Esophagus squamous epithelium (tissue), 5 donors: ENCODE measurements around the gene NTNG2. TPM values are rescaled to one million over a fixed set of nuclear protein-coding genes. Genes with fewer than 3 reads are reported as not detected.

ENCODE experiments used
- DNase-seq: peaks from one replicate; lab custom pipeline; 2025; lab: John Stamatoyannopoulos, UW
- H3K27ac ChIP-seq, 4 donors: fragments of 200-600 bp; sonication (generic); one replicate each; pipeline ENCODE4 v1.5.1; 2016 to 2019; ENCODE audit warnings: mild to moderate bottlenecking in 1 of 4
- H3K27me3 ChIP-seq, 4 donors: fragments of 200-600 bp; sonication (generic); 1 replicate in 3 of 4; 2 replicates in 1 of 4; pipeline versions ENCODE4 v1.5.1 to v1.6.0; 2017 to 2021; ENCODE audit warnings: antibody characterized with exemption in 1 of 4
- H3K36me3 ChIP-seq, 3 donors: fragments of 200-600 bp; sonication (generic); one replicate each; pipeline ENCODE4 v1.5.1; 2016 to 2019
- H3K4me1 ChIP-seq, 3 donors: fragments of 200-600 bp; sonication (generic); one replicate each; pipeline ENCODE4 v1.5.1; 2017 to 2019
- H3K4me3 ChIP-seq, 4 donors: fragments of 200-600 bp; sonication (generic); 1 replicate in 3 of 4; 2 replicates in 1 of 4; pipeline ENCODE4 v1.5.1; 2016 to 2019; ENCODE audit warnings: mild to moderate bottlenecking in 2 of 4, moderate library complexity in 1 of 4
- H3K9me3 ChIP-seq, 3 donors: fragments of 200-600 bp; sonication (generic); one replicate each; pipeline ENCODE4 v1.5.1; 2016 to 2019
- CTCF ChIP-seq, 6 experiments: fragments of 450-650 bp in 4 of 6; fragments of 200-600 bp in 2 of 6; sonication (generic) in 2 of 6; IDR thresholded peaks; one replicate each; pipeline ENCODE4 v1.5.1; 2016 to 2019; ENCODE audit warnings: antibody characterized with exemption in 6 of 6, mild to moderate bottlenecking in 4 of 6, moderate library complexity in 4 of 6
- POLR2A ChIP-seq, 4 donors: fragments of 450-650 bp; IDR thresholded peaks; one replicate each; pipeline ENCODE4 v1.6.1; 2017; ENCODE audit warnings: antibody characterized with exemption in 4 of 4, mild to moderate bottlenecking in 4 of 4, moderate library complexity in 3 of 4
- WGBS, 2 donors: methylation state at CpG; one replicate each; pipeline ENCODE4 v1.1.5; 2018; 5-methylcytosine and 5-hydroxymethylcytosine counted together
- intact Hi-C: fragments of 100-400 bp; cut with DNase I; formaldehyde crosslinking; loops from one replicate; pipeline ENCODE4 v1.15.0; 2022
- total RNA-seq, 4 donors: library from RNA; depleted of rRNA; stranded (reverse); fragments of >200 nt; gene quantifications; one replicate each; pipeline ENCODE4 v1.1.0, GENCODE V29; 2016
- donor health status: DM: yes; HTN: yes; CAD: no.

Gene NTNG2
- total RNA-seq, 4 donors from 2014 or later = 0.08 to 0.95 (median 0.29) TPM

- Histone ChIP-seq H3K4me3 (no peak overlapping the region), H3K36me3 (no peaks in the 10 kb centered on the region), H3K27ac (no peak overlapping the region), H3K4me1 (peaks cover 0 to 7% (median 0%) of the 10 kb centered on the region in 3 donors), H3K27me3 (peaks cover 0 to 96% (median 0%) of the 10 kb centered on the region in 4 donors), H3K9me3 (no peaks in the 10 kb centered on the region)
- WGBS, 2 donors = 49 to 58% methylated on average over 3 of the region's 3 CpGs
- no peak for DNase-seq
- TF ChIP-seq CTCF (IDR thresholded peaks at IDR 0.05) (no peak), POLR2A (IDR thresholded peaks at IDR 0.05) (no peak)
- intact Hi-C loops = no loop called here
These were observed 71.3 kb downstream of the NTNG2 start for GRCh38 chr9:132233138-132233537.

DNA sequence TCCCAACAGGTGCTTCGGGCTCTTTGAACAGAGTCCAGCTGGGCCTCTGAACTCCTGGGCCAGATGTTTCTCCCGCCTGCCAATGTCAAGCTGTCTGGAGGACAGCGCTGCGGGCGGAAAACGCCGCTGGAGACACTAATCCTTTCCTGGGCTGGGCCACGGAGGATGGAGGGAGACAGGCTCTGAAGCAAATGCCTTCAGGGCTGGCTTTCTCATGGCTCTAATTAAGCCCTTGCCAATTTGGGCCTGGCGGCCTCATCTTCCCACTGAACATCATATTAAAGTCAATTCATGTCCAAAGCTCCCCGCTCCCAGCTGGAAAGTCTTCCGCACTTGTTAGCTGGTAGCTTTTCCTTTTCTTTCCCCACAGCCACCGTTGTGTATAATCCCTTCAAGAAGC is 72.7 kb downstream of the NTNG2 start:
- H3K9me3 ChIP-seq = no peaks in the 10 kb centered on the region
- no peak overlapping the region for H3K27ac ChIP-seq
- no peaks in the 10 kb centered on the region for H3K36me3 ChIP-seq
- H3K4me1 ChIP-seq = peaks cover 0 to 8% (median 0%) of the 10 kb centered on the region in 3 donors
- H3K27me3 ChIP-seq = peaks cover 0 to 97% (median 0%) of the 10 kb centered on the region in 4 donors
- intact Hi-C loops = no loop called here
- H3K4me3 ChIP-seq = no peak overlapping the region
- WGBS, 2 donors = 63 to 71% methylated on average over 4 to 6 of the region's 12 CpGs
- DNase-seq = no peak
- TF ChIP-seq CTCF (IDR thresholded peaks at IDR 0.05) (no peak), POLR2A (IDR thresholded peaks at IDR 0.05) (no peak)

DNA sequence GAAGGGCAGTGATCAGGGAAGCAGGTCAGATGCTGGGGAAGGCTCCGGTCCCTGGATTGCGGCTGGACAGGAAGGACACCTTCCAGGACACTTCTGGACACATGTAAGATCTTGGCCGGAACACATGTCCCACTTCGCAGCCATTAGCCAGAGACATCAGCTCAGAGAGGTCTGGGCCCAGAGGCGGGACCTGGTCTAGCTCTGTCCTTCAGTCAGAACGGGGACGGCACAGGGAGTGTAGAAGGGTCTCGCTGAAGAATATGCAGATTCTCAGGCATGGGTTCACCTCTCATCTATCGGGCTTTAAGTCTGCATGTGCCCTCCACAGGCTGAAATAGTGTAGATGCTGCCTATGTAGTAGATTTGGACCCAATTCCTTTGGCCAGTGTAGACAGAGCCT is 73.3 kb downstream of the NTNG2 start:
- TF ChIP-seq POLR2A (IDR thresholded peaks at IDR 0.05) (no peak), CTCF (IDR thresholded peaks at IDR 0.05) (no peak)
- H3K27ac ChIP-seq = no peak overlapping the region
- no peak for DNase-seq
- H3K4me1 ChIP-seq = peaks cover 0 to 12% (median 0%) of the 10 kb centered on the region in 3 donors
- peaks cover 0 to 97% (median 0%) of the 10 kb centered on the region in 4 donors for H3K27me3 ChIP-seq
- H3K4me3 ChIP-seq = no peak overlapping the region
- H3K9me3 ChIP-seq = no peaks in the 10 kb centered on the region
- WGBS, 2 donors = 76 to 79% methylated on average over 5 to 7 of the region's 9 CpGs
- no peaks in the 10 kb centered on the region for H3K36me3 ChIP-seq
- intact Hi-C loops = no loop called here

GRCh38 chr9:132235894-132236661 is 74.2 kb downstream of the NTNG2 start:
- Histone ChIP-seq H3K36me3 (no peaks in the 10 kb centered on the region), H3K27me3 (peaks cover 0 to 95% (median 0%) of the 10 kb centered on the region in 4 donors), H3K4me3 (no peak overlapping the region), H3K9me3 (no peaks in the 10 kb centered on the region), H3K27ac (no peak overlapping the region), H3K4me1 (peaks cover 0 to 21% (median 6%) of the 10 kb centered on the region in 3 donors)
- intact Hi-C loops = no loop called here
- WGBS, 2 donors = 15 to 25% methylated on average over 8 to 9 of the region's 19 CpGs
- DNase-seq = no peak
- no peak for TF ChIP-seq POLR2A (IDR thresholded peaks at IDR 0.05)
- TF ChIP-seq CTCF (IDR thresholded peaks at IDR 0.05) = peak; percentile 82 to 95 (median 86)

DNA sequence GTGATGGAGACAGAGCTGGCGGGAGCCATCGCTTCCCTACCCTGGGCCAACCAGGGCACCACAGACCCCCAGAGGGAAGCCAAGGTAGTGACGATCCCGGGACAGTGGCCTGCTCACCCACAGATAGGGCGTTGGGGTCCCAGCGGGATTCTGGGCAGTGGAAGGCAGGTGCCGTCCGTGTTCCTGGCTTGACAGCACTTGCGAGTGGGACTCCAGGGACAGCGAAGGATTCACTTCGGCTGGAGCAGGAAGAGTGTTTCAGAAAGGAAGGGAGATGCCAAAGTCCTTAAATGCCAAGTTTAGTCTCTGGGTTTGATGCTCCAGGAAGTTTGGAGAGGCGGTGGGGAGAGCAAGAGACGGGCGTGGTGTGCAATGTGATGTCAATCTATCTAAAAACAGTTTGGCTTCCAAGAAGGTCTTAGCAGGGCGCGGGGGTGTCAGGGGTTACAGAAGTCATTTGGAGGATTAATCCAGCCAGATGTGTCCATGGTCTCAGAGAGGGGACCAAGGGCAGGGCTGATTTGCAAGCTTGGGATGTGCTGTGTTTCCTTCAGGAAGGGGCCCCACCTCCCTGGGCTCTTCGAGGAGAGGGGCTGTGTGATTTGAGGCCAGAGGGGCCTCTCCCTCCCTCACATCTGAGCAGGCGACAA is 74.9 kb downstream of the NTNG2 start:
- H3K4me1 ChIP-seq = peaks cover 0 to 28% (median 10%) of the 10 kb centered on the region in 3 donors
- intact Hi-C loops = no loop called here
- 33 to 52% methylated on average over 13 to 15 of the region's 18 CpGs for WGBS, 2 donors
- no peaks in the 10 kb centered on the region for H3K9me3 ChIP-seq
- H3K4me3 ChIP-seq = no peak overlapping the region
- peaks cover 0 to 94% (median 0%) of the 10 kb centered on the region in 4 donors for H3K27me3 ChIP-seq
- H3K27ac ChIP-seq = no peak overlapping the region
- TF ChIP-seq CTCF (IDR thresholded peaks at IDR 0.05) = peak in 1 of 6 experiments; percentile 36
- no peak for TF ChIP-seq POLR2A (IDR thresholded peaks at IDR 0.05)
- no peak for DNase-seq
- no peaks in the 10 kb centered on the region for H3K36me3 ChIP-seq
